GM12865 (cell line): ENCODE data around the gene OR10H1.

Experiments
- DNase-seq: peaks from one replicate; pipeline ENCODE4 v3.0.0; 2010; ENCODE audit warnings: low read depth
- H3K4me3 ChIP-seq: 2 replicates; pipeline ENCODE4 v1.5.1; 2011; ENCODE audit warnings: mild to moderate bottlenecking, low read depth, low read length, control low read depth
- TF ChIP-seq, protein P1 (sequence below): IDR thresholded peaks from 2 replicates; pipeline ENCODE4 v1.5.1; 2011; ENCODE audit warnings: low read length, control low read depth, low read depth, inconsistent platforms; ENCODE audit not compliant: insufficient read depth; ENCODE audit errors: missing control alignments

The OR10H1 gene

DNA sequence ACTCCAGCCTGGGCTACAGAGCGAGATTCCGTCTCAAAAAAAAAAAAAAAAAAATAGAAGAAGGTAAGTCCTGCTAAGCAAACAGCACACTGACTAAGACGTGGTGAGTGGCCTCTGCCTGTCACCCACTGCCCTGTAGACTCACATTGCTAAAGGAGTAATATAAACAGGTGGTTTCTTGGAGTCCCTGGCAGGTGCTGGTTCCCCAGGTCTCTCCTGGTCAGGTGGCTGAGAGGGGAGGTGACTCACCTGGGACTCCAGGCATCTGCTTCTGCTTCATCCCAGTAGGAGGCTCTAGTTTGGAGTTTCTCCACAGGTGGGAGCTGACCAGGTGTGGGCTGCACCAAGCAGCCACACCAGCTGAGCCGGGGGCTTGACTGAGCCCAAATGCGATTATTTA, at the start of gene OR10H1:
Gene OR10H1 (minus strand): TSS at position 359 of the 400 bp plus-strand sequence. CDS start 7,627 bp downstream, outside the sequence.
- TF ChIP-seq, protein P1, sequence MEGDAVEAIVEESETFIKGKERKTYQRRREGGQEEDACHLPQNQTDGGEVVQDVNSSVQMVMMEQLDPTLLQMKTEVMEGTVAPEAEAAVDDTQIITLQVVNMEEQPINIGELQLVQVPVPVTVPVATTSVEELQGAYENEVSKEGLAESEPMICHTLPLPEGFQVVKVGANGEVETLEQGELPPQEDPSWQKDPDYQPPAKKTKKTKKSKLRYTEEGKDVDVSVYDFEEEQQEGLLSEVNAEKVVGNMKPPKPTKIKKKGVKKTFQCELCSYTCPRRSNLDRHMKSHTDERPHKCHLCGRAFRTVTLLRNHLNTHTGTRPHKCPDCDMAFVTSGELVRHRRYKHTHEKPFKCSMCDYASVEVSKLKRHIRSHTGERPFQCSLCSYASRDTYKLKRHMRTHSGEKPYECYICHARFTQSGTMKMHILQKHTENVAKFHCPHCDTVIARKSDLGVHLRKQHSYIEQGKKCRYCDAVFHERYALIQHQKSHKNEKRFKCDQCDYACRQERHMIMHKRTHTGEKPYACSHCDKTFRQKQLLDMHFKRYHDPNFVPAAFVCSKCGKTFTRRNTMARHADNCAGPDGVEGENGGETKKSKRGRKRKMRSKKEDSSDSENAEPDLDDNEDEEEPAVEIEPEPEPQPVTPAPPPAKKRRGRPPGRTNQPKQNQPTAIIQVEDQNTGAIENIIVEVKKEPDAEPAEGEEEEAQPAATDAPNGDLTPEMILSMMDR = no peak
- H3K4me3 ChIP-seq = no peak within 1 kb of the TSS
- DNase-seq = no peak

DNA sequence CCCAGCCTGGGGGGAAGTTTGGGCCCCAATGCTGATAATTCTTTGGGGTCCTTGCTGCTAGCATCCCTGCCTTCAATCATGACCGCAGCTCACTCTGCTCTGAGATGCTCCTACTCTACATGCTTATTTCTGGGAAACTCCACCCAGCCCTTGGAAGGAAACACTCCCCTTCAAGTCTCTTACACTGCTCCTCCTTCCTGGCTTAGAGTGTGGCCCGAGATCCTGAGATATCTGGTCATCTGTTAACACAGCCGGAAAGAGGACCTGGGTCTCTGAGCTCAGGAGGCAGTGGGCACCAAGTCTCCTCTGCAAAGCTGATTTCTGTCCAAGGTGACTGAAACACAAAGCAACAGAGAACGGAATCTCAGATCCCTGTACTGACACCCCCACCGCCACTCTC, 49.4 kb upstream of the OR10H1 start:
- no peak overlapping the region for H3K4me3 ChIP-seq
- no peak for DNase-seq
- TF ChIP-seq, protein P1 = no peak

- TF ChIP-seq, protein P1 = no peak
- DNase-seq = no peak
Observed at GRCh38 chr19:15863272-15863671, 47.8 kb upstream of the OR10H1 start.

GRCh38 chr19:15862444-15862843, 47.0 kb upstream of the OR10H1 start:
- TF ChIP-seq, protein P1 = no peak
- DNase-seq = no peak
- H3K4me3 ChIP-seq = no peak overlapping the region

More at GRCh38 chr19:15863272-15863671, 47.8 kb upstream of the OR10H1 start:
- no peak overlapping the region for H3K4me3 ChIP-seq

DNA sequence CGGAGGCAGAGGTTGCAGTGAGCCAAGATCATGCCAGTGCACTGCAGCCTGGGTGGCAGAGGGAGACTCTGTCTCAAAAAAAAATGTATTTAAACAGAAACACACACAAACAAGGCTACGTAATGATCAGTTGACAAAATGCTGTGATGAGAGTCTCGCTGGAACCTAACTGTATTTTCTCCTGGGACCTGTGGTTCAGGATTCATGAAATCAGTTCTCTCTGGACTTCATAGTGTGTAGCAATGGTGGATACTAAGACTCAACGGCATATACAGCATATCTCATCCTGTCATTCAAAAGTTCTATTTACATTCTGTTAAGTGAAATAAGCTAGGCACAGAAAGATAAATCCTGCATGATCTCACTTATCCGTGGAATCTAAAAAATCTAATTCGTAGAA, 45.1 kb upstream of the OR10H1 start:
- TF ChIP-seq, protein P1 = no peak
- H3K4me3 ChIP-seq = no peak overlapping the region
- DNase-seq = no peak

DNA sequence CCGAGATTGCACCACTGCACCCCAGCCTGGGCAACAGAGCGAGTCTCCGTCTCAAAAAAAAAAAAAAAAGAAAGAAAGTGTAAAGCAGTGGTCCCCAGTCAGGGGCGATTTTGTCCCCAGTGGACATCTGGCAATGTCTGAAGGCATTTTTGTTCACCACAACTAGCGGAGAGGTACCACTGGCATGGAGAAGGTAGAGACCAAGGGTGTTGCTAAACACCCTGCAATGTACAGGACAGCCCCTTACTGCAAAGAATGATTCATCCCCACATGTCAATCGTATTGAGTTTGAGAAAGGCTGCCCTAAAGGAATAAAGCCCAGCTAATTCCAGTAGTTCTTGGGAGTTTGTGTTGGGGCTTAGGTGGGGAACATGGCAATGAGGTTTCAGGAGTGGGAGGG, 43.7 kb upstream of the OR10H1 start:
- H3K4me3 ChIP-seq = no peak overlapping the region
- TF ChIP-seq, protein P1 = no peak
- DNase-seq = no peak

DNA sequence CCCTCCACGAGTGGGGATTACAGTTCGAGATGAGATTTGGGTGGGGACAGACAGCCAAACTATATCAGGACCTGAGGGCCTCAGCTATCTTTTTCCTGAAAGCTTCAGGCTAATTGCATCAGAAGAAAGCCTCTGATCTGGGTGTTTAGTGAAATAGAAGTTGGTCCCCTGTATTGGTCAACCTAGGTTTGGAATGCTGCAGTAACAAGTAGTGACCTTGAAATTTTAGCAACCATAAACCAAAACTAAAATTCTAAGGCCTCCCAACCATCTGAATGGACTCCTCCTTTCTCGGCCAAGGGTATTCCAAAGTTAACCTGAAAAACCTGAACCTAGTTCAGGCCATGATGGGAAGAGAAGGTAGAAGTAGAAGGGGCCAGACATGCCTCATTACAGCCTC, 34.9 kb upstream of the OR10H1 start:
- TF ChIP-seq, protein P1 = no peak
- no peak for DNase-seq
- H3K4me3 ChIP-seq = no peak overlapping the region
